Measurements from ENCODE around the gene KCNG2.
"Not testable (repeated sequence)": the region's sequence is repeated elsewhere in the genome, so short reads cannot be mapped to it uniquely, and the experiment has no call there.

KCNG2 gene

DNA sequence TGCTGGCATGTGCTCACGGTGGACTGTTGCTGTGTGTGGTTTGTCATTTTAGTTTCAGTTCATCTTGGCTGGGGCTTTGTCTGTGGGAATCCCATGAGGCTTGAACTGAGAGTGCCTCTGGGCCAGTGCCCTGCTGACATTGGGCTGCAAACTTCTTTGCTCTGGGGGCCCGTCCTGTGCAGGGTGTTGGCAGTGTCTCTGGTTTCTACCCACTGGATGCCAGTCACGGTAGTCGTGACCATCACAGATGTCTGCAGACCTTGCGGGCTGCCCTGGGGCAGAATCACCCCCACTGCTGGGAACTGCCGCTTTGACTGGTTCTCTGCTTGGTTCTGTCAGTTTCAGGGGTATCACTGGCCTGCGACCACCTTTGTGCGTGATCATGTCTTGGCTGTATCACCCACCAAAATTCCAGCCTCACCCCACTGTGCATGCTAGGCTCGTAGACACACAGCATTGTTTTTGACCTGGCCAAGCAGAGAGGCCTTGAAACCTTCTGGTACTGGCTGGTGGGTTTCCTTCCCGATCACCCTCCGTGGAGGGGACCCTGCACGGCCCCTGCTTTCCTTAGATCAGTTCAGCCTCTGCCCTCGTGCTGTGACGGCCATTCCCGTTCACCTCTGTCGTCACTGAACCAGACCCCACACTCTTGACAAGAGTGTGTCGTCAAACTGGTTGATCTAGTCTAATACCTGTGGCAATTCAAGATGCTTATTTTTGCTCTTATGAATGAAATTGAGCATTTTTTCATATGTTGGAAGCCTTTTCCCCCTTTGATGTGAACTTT is 57.6 kb downstream of the KCNG2 start:
- no peak for DNase-seq

DNA sequence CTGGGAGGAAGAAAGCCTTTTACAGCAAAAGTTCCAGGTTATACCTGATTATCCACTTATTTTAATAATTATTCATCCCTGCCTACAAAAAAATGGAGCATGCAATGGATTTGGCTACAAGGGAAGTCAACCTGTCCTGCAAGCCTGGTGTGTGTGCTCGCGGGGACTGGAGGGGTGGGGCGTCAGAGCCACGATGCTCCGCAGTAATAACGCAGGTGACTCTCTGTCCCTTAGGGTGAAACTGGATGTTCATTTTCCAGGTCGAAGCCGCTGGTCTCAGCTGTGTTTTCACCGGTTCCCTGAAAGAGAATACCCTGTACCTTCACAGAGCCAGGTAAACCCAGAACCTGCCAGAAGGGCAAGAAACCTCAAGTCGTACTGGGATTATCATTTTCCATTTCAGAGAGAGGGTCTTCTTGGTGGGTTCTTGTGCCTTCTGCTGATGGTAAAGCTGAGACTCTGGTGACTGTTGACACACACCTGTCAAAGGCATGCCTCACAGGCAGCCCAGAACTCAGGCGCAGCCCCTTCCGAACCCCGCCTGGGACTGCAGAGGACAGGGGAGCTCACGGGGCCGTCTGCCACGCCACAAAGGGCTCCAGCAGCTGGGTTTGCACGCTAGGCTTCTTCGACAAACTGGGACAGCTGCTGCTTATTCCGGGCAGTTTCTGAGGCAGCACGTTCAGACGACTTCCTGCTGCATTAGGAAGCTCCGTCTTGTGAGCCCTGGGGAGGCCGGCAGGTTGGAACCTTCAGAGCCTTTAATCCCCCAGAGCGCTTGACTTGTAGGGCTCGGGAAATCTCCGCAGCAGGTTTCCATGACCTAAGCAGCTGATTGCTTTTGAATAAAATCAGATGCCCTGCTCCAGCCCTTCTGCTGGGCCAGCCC is 58.6 kb downstream of the KCNG2 start:
- DNase-seq, result peak; percentile 49

GRCh38 chr18:79857082-79857671 is 59.4 kb downstream of the KCNG2 start:
- DNase-seq, result no peak

- no peak for DNase-seq
These were observed 61.6 kb downstream of the KCNG2 start for GRCh38 chr18:79859314-79859713.

DNA sequence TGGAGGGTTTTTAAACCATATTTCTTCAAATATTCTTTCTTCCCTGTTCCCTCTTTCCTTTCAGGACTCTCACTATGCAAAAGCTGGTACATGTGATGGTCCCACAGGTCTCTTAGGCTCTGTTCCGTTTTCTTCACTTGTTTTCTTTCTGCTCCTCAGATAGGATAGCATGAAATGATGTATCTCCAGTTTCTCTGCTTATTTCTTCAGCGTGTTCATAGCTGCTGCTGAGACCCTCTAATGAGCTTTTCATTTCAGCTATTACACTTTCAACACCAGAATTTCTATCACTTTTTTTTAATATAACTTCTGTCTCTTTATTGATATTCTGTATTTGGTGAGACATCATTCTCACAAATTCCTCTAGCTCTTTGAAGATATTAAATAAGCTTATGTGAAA is 63.9 kb downstream of the KCNG2 start:
- no peak for DNase-seq

DNA sequence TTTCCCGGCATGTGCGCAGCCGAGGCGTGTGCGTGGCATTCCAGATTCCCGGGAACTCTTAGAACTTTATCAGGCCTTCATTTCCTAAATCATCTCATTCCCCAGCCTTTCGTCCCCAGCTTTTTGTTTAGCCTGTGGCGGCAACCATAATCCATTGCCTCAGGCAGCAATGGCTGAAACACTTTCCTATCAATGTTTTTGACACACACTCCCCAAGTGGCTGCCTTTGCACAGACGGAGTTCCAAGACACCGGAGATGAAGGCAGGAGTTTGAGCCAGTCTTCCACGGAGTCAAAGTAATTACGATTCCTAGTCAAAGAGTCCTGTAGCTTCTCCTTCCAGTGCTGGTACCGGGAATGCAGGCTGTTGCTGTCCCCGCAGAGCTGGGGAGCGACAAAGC is 64.8 kb downstream of the KCNG2 start:
- DNase-seq, result no peak

- no peak for DNase-seq
These were observed 65.6 kb downstream of the KCNG2 start for GRCh38 chr18:79863161-79864005.

DNA sequence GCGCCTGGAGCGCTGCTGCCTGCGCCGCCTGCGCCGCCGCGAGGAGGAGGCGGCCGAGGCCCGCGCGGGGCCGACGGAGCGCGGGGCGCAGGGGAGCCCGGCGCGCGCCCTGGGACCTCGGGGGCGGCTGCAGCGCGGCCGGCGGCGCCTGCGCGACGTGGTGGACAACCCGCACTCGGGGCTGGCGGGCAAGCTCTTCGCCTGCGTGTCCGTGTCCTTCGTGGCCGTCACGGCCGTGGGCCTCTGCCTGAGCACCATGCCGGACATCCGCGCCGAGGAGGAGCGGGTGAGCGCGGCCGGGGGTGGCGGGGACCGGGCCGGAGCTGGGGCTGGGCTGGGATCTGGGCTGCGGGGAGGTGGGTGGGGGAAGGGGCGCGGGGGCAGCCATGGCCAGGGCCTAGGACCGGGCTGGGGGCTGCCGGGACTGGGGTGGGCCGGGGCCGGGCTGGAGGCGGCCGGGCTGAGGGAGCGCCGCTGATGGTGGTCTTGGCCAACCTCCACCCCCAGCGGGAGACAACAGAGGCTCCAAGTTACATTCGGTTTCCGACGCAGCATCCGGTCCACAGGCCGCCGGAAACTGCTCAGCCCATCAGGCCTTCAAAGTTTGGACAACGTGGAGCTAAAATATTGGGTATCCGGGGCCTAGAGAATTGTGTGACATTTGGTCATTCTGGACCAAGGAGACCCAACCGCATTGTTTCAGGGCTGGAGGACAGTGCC is 66.4 kb downstream of the KCNG2 start:
- DNase-seq, result no peak

DNA sequence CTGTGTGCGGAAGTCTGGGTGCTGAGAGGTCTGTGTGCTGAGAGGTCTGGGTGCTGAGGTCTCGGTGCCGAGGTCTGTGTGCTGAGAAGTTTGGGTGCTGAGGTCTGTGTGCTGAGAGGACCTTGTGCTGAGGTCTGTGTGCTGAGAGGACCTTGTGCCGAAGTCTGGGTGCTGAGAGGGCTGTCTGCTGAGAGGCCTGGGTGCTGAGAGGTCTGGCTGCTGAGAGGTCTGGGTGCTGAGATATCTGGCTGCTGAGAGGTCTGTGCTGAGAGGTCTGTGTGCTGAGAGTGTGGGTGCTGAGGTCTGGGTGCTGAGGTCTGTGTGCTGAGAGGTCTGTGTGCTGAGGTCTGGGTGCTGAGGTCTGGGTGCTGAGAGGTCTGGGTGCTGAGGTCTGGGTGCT is 67.2 kb downstream of the KCNG2 start:
- DNase-seq, result not testable (repeated sequence)

DNA sequence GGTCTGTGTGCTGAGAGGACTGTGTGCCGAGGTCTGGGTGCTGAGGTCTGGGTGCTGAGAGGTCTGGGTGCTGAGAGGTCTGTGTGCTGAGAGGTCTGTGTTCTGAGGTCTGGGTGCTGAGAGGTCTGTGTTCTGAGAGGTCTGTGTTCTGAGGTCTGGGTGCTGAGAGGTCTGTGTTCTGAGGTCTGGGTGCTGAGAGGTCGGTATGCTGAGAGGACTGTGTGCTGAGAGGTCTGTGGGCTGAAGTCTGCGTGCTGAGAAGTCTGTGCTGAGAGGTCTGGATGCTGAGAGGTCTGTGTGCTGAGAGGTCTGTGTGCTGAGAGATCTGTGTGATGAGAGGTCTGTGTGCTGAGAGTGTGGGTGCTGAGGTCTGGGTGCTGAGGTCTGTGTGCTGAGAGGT is 68.2 kb downstream of the KCNG2 start:
- DNase-seq, result not testable (repeated sequence)

DNA sequence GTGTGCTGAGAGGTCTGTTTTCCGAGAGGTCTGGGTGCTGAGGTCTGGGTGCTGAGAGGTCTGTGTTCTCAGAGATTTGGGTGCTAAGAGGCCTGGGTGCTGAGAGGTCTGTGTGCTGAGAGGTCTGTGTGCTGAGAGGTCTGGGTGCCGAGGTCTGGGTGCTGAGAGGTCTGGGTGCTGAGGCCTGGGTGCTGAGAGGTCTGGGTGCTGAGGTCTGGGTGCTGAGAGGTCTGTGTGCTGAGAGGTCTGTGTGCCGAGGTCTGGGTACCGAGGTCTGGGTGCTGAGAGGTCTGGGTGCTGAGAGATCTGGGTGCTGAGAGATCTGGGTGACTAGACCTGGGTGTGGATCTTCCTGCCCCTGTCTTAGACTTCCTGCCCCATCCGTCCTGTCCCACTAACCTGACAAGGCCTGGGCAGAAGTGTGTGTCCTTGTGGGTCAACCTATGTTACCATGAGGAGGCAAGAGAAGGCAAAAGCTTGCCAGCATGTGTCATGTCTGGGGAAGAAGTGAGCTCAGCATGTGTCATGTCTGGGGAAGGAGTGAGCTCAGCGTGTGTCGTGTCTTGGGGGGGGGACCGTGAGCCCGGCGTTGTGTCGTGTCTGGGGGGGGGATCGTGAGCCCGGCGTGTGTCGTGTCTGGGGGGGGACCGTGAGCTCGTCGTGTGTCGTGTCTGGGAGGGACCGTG is 69.3 kb downstream of the KCNG2 start:
- DNase-seq, result no peak

DNA sequence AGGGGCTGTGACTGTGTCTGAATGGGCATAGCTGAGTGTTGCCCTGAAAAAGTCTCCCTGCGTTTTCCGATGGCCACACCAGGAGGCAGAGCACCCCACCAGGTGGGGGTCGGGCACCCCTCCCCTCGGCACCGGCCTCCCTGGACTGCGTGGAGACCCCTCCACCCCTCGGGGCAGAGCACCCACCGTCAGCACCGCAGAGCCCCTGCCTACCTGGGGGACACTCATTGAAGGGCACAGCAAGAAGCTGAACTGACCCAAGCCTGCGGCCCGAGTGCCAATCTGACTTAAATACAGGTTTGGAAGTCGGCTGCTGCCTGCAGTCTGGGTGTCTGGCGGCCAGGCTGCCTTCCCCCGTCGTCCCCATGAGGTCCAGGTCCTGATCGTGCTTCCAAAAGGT is 69.9 kb downstream of the KCNG2 start:
- DNase-seq, result no peak

DNA sequence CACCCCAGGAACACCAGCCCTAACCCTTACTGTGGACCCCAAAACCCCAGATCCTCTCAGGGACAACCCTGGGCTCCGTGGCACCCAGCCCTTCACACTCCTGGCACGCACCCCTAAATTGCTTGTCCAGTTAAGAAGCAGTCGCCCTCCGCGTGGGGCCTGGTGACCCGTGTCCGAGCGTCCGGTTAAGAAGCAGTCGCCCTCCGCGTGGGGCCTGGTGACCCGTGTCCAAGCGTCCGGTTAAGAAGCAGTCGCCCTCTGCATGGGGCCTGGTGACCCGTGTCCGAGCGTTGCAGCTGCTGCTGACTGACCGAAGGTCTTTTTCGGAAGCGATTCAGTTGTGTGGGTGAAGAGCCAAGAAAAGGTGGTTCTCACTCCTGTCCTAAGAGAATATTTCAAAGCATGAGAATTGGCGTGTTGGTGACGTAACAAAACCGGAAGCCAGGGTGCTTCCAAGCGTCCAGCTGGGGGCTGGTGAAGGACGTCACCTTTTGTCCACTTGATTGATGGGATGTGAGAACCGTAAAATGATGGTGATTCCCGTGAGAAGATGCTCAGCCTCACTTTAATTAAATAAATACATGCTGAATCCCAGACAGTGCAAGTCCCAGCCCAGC is 70.5 kb downstream of the KCNG2 start:
- no peak for DNase-seq

DNA sequence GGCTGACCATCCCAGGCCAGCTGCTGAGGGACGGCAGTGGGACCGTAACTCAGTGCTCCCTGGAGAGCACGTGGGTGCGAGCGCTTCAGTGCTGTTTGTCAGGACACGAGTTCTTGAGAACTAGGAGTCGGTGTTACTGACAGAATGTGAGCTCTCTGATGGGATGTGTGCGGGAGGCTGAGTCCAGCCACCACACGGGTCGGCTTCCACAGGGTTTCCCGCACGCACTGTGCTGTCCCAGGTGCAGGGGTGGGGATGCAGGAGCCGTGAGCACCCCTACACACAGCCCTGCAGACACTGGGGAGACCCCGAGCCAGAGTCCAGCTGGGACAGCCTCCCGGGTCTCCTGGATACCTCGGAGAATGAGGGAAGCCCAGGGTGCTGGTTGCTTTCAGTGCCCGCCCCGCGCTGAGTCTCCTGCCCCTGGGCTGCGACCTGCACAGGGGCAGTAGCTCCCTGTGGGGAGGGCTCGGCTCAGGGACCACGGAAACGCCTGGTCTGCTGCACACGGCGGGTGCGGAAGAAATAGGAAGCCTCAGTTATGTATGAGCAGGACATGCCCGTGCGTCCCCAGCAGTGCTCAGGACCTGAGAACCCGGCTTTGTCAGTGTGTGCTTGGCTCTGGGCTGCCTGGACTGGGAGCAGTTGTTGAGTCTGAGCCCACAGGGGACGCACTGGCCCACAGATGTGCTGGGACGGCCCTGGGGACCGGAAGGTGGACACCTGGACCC is 71.2 kb downstream of the KCNG2 start:
- no peak for DNase-seq

DNA sequence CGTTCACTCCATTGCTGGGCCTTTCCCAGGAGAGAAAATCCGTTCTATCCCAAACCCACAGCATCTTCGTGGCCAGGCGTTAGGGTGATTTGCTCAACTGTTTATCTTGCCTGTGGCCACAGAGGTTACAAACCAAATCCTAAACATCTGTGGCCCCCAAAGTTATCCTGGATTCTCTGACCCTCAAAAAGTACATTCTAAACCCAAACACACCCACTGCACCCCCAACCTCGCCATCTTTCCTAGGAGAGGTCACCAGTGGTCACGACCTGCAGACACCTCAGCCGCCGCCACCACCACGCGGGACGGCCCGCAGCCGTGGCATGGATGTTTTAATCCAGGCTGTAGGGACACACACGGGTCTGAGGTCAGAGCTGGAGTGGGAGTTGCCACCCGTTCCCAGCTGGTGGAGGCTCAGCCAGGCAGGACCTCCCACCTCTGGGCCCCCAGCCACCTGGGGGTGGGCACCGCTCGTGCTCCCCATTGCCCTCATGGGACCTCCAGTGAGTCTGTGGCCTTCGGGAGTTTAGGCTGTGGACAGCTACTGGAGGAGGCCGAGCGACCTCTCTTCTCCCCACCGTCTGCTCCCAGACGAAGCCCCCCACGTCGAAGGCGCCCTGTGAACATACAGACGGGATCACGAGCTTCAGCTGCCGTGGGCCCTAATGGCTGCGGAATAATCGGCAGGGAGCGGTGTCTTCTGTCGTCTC is 72.0 kb downstream of the KCNG2 start:
- DNase-seq, result no peak

DNA sequence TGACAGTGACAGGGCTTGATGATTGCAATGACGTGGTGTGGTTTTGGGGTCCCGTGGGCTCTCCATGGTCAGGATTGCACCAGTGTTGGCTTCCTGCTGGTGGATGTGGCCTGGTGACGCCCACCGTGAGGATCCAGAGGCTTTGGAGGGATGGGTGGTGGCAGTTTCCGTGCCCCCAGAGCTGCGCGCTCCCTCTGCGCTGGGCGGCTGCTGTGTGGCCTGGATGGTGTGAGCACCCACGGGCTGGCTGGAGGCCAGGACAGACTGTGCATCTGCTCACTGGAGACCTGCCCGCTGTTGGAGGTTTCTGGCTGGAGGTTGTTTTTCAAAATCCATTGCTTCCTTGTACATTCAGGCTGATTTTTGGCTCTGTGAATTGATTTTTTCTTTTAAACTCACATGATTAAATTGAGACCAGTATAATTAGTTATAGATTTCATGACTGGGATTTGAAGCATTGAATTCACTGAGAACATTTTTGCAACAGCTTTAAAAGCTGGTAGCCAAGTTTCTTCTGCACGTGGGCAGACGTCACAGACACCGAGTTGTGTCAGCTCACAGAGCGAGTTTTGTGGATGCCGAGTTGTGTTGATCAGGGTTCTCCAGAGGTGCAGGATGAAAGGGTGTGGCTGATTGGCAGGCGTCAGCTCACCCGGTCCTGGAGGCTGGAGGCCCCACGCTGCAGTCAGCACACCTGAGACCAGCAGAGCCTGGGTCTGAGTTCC is 72.7 kb downstream of the KCNG2 start:
- no peak for DNase-seq

DNA sequence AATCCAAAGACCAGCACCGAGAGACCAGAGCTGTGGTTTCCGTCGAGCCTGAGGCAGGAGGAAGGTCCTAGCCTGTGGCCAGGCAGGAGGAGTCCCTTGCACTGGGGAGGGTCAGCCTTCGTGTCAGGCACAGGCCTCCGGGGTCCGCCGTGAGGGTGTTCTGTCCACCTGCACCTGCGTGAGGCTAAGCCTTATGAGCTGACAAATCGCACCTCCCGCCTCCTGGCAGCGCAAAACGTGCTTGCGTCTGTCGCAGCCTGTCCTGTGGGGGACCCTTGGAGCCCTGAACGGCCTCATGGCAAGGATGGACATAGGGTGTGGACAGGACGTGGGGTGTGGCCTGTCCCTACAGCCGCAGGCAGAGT is 73.3 kb downstream of the KCNG2 start:
- DNase-seq, result no peak

GRCh38 chr18:79871481-79872091 is 73.8 kb downstream of the KCNG2 start:
- no peak for DNase-seq
